ENCODE results near the gene APLF.

DNA sequence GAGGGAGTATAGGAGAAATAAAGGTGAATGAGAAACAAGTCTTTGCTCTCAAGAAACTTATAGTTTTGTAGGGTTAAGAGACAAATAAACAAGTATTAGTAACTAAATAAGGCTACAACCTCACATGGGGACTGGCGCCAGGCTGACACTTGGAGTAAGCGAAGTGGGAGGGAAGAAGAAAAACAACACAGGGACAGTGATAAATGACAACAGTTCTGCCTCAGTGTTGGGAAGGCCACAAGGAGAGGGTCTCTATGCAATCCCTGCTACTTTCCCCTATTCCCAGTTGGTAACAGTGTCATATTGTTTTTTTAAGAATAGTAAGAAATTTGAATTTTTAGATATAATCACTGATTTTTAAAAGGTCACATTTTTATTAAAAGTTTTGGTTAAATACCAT, 4.0 kb downstream of the APLF start:
- no peak for TF ChIP-seq POLR2A (IDR thresholded peaks at IDR 0.05; ENCODE audit: low read length)
- no peak for TF ChIP-seq GATA1 (IDR thresholded peaks at IDR 0.05; ENCODE audit: low read depth, low read length)

Data from erythroblast (primary cell).